Measurements from ENCODE around the gene XRCC1. TPM values are rescaled to one million over a fixed set of nuclear protein-coding genes. Genes with fewer than 3 reads are reported as not detected.

The XRCC1 gene
- total and polyA plus RNA-seq, 2 of the 8 experiments (the other 6 are each of a cell fraction or from before 2014, with no cell fraction given) = 42.5 to 44.4 TPM

- Histone ChIP-seq H3K9ac (replicated peaks in 1 of 4; ENCODE audit: extremely low read depth in 1 of 4, low read depth in 3 of 4, low read length in 3 of 4) (peak overlapping the region in 1 of 4 experiments; percentile 7; a peak in 1 of 7 replicates), H2BK5ac (ENCODE audit: low read depth, low read length) (no peak overlapping the region), H3K14ac (ENCODE audit: insufficient read length) (no peak overlapping the region), H3K36me3 (ENCODE audit: control insufficient read depth in 2 of 4, insufficient read depth in 4 of 4, low read length in 3 of 4) (no peaks in the 10 kb centered on the region), H3K4me3 (ENCODE audit: extremely low read depth in 1 of 4, insufficient read depth in 2 of 4, low read depth in 3 of 4, low read length in 4 of 4) (peak overlapping the region; percentile 64 to 92 (median 74); a peak in 7 of 8 replicates), H3K23me2 (ENCODE audit: low read depth, low read length) (peaks cover 15% of the 10 kb centered on the region), H2BK120ac (replicated peaks; ENCODE audit: low read depth, low read length) (no peak overlapping the region), H4K20me1 (replicated peaks in 1 of 2; ENCODE audit: control insufficient read depth in 1 of 2, insufficient read depth in 2 of 2, low read length in 2 of 2) (peaks cover 0 to 1% of the 10 kb centered on the region in 2 experiments), H4K91ac (replicated peaks; ENCODE audit: insufficient read length, low read length) (no peak overlapping the region), H3K79me2 (ENCODE audit: control insufficient read depth in 1 of 2, insufficient read depth in 2 of 2, low read length in 2 of 2) (no peaks in the 10 kb centered on the region), H4K5ac (ENCODE audit: insufficient read length, low read depth, low read length) (no peak overlapping the region), H2AK5ac (ENCODE audit: low read depth, low read length) (no peak overlapping the region), H3K79me1 (ENCODE audit: low read depth, low read length) (no peaks in the 10 kb centered on the region), H3K4ac (replicated peaks; ENCODE audit: insufficient read length, low read depth, low read length) (no peak overlapping the region), H3K4me1 (replicated peaks in 1 of 4; ENCODE audit: control insufficient read depth in 3 of 4, insufficient read depth in 4 of 4, low read length in 3 of 4) (peaks cover 0 to 11% (median 5%) of the 10 kb centered on the region in 4 experiments; a peak in 6 of 7 replicates), H3K23ac (ENCODE audit: insufficient read length) (no peak overlapping the region), H3K18ac (ENCODE audit: extremely low read depth, low read length) (no peak overlapping the region), H2AFZ (ENCODE audit: low read length) (no peak overlapping the region), H2BK15ac (ENCODE audit: low read length) (no peak overlapping the region; the same call in 1 of the 2 replicates), H2BK20ac (ENCODE audit: low read length) (no peak overlapping the region), H3K4me2 (ENCODE audit: insufficient read depth in 1 of 2, low read depth in 2 of 2, low read length in 2 of 2) (peak overlapping the region; percentile 80 to 82), H3K56ac (replicated peaks; ENCODE audit: insufficient read length, low read depth, low read length) (no peak overlapping the region), H3K27ac (ENCODE audit: low read depth, low read length) (no peak overlapping the region), H2BK12ac (ENCODE audit: low read depth, low read length) (no peak overlapping the region), H3K9me3 (ENCODE audit: insufficient read depth in 2 of 2, low read depth in 1 of 2, low read length in 1 of 2) (no peaks in the 10 kb centered on the region; a peak in 1 of 4 replicates), H4K8ac (ENCODE audit: extremely low read depth, insufficient read depth, low read length) (no peak overlapping the region), H3K27me3 (replicated peaks in 1 of 4; ENCODE audit: control insufficient read depth in 3 of 4, extremely low read depth in 1 of 4, insufficient read depth in 3 of 4, low read length in 3 of 4) (peaks cover 2 to 14% (median 10%) of the 10 kb centered on the region in 4 experiments)
- DNase-seq (ENCODE audit: low read depth in 1 of 2, low spot score in 2 of 2) (peak in 1 of 2 experiments; percentile 63), FAIRE-seq (no peak)
- TF ChIP-seq KDM4A (IDR thresholded peaks at IDR 0.05; ENCODE audit: low read depth, low read length, severe bottlenecking) (peak; percentile 30), SIRT6 (IDR thresholded peaks at IDR 0.05; ENCODE audit: low read length) (no peak), EGR1 (IDR thresholded peaks at IDR 0.05; ENCODE audit: borderline replicate concordance, low read depth, low read length) (peak; percentile 56; the same call in 1 of the 2 replicates), SAP30 (IDR thresholded peaks at IDR 0.05; ENCODE audit: insufficient read depth, insufficient replicate concordance, low read length) (no peak), CBX5 (IDR thresholded peaks at IDR 0.05; ENCODE audit: low read depth, low read length) (no peak), SP1 (IDR thresholded peaks at IDR 0.05; ENCODE audit: low read depth, low read length) (0 out of 2 replicates have a peak, but pooled peaks have one; percentile 21), MAX (IDR thresholded peaks at IDR 0.05) (0 out of 2 replicates have a peak, but pooled peaks have one; percentile 17)
- CTCF ChIA-PET (ENCODE audit: partially characterized antibody) = interaction anchor here (0.5 to 10.0 kb wide), 12 partner anchors 10 to 297 kb away, joined by 3 to 192 read pairs (median 4); partner anchors contain the start of genes LYPD3 and PHLDB3
- WGBS, 2 experiments (ENCODE audit: extremely low coverage in 1 of 2, insufficient coverage in 1 of 2, insufficient read length in 1 of 2, insufficient replicate concordance in 2 of 2, low coverage in 1 of 2, low lambda C conversion rate in 2 of 2, missing lambda C conversion rate in 1 of 2) = 27% methylated on average over 12 of the region's 12 CpGs; no CpG with 5 or more reads in 1 of the 2 experiments
- POLR2A ChIA-PET (ENCODE audit: partially characterized antibody) = interaction anchor here (0.6 to 1.5 kb wide), 7 partner anchors 7 to 1662 kb away, joined by 3 to 4 read pairs (median 3); partner anchors contain the start of gene ZNF575
These were observed 50.1 kb downstream of the XRCC1 start for GRCh38 chr19:43524922-43525835.
